Upper lobe of left lung (tissue), 4 donors: ENCODE data around the gene VIPR1.

Experiments used
- CTCF ChIP-seq, 6 experiments: fragments of 450-650 bp in 4 of 6; fragments of 200-600 bp in 2 of 6; sonication (generic) in 2 of 6; IDR thresholded peaks; one replicate each; pipeline ENCODE4 v1.5.1; 2016 to 2019; ENCODE audit warnings: antibody characterized with exemption in 6 of 6
- POLR2A ChIP-seq, 4 donors: fragments of 450-650 bp; IDR thresholded peaks; one replicate each; pipeline ENCODE4 v1.5.1; 2016 to 2017; ENCODE audit warnings: antibody characterized with exemption in 4 of 4, mild to moderate bottlenecking in 2 of 4
- POLR2AphosphoS5 ChIP-seq, 2 donors: sonication (generic); formaldehyde crosslinking; IDR thresholded peaks; one replicate each; pipeline ENCODE4 v1.5.1; 2017; ENCODE audit warnings: antibody characterized with exemption in 2 of 2

DNA sequence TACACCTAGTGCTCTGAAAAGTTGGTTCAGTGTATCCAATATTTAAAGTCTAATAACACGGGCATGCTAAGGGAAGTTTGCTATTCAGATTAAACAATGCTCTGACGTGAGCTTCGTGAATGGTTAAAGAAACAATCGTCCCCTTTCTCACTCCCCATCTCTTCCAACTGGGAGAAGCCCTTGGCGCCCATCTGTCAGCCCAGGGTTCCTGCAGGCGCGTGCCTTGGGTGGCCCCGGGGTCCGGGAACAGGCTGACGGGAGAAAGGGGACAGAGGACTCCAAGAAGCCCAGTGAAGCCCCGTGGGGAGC lies 78.9 kb downstream of the VIPR1 start:
- no peak for TF ChIP-seq POLR2AphosphoS5 (IDR thresholded peaks at IDR 0.05)
- TF ChIP-seq CTCF (IDR thresholded peaks at IDR 0.05): peak in 1 of 6 experiments; percentile 6
- TF ChIP-seq POLR2A (IDR thresholded peaks at IDR 0.05): no peak
